GM23338 (cell line): ENCODE measurements around the gene ITGAL.
"Not testable (repeated sequence)": the region's sequence is repeated elsewhere in the genome, so short reads cannot be mapped to it uniquely, and the experiment has no call there.

Source experiments
- CTCF ChIP-seq, 2 experiments: fragments of 200-600 bp in 1 of 2; sonication (generic) in 1 of 2; conservative IDR thresholded peaks; 2 replicates each; pipeline versions ENCODE4 v1.5.1 to v1.6.1; 2016 to 2017; ENCODE audit warnings: antibody characterized with exemption in 2 of 2, low read depth in 2 of 2, mild to moderate bottlenecking in 2 of 2, moderate library complexity in 1 of 2
- EZH2 ChIP-seq: fragments of 200-600 bp; sonication (generic); IDR thresholded peaks from one replicate; pipeline ENCODE4 v1.8.0; 2017; ENCODE audit warnings: antibody characterized with exemption, mild to moderate bottlenecking, low read depth; ENCODE audit not compliant: unreplicated experiment
- EZH2phosphoT487 ChIP-seq: fragments of 200-600 bp; sonication (generic); IDR thresholded peaks from one replicate; pipeline ENCODE4 v1.8.1; 2018; ENCODE audit warnings: antibody characterized with exemption; ENCODE audit not compliant: unreplicated experiment
- JUNB ChIP-seq: IDR thresholded peaks from one replicate; pipeline ENCODE4 v1.6.1; 2016; ENCODE audit warnings: antibody characterized with exemption; ENCODE audit not compliant: unreplicated experiment
- POLR2AphosphoS5 ChIP-seq: IDR thresholded peaks from 2 replicates; pipeline ENCODE4 v1.6.1; 2016; ENCODE audit warnings: antibody characterized with exemption, low read depth
- ZNF331 ChIP-seq: fragments of 250-450 bp; sonication (Bioruptor Pico); IDR thresholded peaks from 2 replicates; pipeline ENCODE4 v1.5.0; 2020; ENCODE audit warnings: low read depth, mild to moderate bottlenecking, moderate library complexity
- TF ChIP-seq, protein P1 (sequence below): IDR thresholded peaks from one replicate; pipeline ENCODE4 v1.6.1; 2018; ENCODE audit warnings: antibody characterized with exemption; ENCODE audit not compliant: unreplicated experiment
- TF ChIP-seq, protein P2 (sequence below): fragments of 250-450 bp; sonication (Bioruptor Pico); IDR thresholded peaks from 2 replicates; pipeline ENCODE4 v1.5.0; 2020; ENCODE audit warnings: mild to moderate bottlenecking, moderate library complexity

DNA sequence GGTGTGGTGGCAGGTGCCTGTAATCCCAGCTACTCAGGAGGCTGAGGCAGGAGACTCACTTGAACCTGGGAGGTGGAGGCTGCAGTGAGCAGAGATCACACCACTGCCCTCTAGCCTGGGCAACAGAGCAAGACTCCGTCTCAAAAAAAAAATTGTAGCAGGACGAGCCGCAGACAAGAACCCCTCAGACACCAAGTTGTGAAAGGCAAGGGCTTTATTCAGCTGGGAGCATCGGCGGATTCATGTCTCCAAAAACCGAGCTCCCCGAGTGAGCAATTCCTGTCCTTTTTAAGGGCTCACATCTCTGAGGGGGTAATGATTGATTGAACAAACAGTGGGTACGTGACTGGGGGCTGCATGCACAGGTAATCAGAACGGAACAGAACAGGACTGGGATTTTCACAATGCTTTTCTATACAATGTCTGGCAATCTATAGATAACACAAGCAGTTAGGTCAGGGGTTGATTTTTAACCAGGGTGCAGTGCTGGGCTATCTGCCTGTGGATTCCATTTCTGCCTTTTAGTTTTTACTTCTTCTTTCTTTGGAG, 68.4 kb downstream of the ITGAL start:
- not testable (repeated sequence) for TF ChIP-seq CTCF (conservative IDR thresholded peaks at IDR 0.05; ENCODE audit: low read depth in 2 of 2); EZH2phosphoT487; EZH2; POLR2AphosphoS5; JUNB; ZNF331
- TF ChIP-seq, protein P1, sequence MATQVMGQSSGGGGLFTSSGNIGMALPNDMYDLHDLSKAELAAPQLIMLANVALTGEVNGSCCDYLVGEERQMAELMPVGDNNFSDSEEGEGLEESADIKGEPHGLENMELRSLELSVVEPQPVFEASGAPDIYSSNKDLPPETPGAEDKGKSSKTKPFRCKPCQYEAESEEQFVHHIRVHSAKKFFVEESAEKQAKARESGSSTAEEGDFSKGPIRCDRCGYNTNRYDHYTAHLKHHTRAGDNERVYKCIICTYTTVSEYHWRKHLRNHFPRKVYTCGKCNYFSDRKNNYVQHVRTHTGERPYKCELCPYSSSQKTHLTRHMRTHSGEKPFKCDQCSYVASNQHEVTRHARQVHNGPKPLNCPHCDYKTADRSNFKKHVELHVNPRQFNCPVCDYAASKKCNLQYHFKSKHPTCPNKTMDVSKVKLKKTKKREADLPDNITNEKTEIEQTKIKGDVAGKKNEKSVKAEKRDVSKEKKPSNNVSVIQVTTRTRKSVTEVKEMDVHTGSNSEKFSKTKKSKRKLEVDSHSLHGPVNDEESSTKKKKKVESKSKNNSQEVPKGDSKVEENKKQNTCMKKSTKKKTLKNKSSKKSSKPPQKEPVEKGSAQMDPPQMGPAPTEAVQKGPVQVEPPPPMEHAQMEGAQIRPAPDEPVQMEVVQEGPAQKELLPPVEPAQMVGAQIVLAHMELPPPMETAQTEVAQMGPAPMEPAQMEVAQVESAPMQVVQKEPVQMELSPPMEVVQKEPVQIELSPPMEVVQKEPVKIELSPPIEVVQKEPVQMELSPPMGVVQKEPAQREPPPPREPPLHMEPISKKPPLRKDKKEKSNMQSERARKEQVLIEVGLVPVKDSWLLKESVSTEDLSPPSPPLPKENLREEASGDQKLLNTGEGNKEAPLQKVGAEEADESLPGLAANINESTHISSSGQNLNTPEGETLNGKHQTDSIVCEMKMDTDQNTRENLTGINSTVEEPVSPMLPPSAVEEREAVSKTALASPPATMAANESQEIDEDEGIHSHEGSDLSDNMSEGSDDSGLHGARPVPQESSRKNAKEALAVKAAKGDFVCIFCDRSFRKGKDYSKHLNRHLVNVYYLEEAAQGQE, result not testable (repeated sequence)
- TF ChIP-seq, protein P2, sequence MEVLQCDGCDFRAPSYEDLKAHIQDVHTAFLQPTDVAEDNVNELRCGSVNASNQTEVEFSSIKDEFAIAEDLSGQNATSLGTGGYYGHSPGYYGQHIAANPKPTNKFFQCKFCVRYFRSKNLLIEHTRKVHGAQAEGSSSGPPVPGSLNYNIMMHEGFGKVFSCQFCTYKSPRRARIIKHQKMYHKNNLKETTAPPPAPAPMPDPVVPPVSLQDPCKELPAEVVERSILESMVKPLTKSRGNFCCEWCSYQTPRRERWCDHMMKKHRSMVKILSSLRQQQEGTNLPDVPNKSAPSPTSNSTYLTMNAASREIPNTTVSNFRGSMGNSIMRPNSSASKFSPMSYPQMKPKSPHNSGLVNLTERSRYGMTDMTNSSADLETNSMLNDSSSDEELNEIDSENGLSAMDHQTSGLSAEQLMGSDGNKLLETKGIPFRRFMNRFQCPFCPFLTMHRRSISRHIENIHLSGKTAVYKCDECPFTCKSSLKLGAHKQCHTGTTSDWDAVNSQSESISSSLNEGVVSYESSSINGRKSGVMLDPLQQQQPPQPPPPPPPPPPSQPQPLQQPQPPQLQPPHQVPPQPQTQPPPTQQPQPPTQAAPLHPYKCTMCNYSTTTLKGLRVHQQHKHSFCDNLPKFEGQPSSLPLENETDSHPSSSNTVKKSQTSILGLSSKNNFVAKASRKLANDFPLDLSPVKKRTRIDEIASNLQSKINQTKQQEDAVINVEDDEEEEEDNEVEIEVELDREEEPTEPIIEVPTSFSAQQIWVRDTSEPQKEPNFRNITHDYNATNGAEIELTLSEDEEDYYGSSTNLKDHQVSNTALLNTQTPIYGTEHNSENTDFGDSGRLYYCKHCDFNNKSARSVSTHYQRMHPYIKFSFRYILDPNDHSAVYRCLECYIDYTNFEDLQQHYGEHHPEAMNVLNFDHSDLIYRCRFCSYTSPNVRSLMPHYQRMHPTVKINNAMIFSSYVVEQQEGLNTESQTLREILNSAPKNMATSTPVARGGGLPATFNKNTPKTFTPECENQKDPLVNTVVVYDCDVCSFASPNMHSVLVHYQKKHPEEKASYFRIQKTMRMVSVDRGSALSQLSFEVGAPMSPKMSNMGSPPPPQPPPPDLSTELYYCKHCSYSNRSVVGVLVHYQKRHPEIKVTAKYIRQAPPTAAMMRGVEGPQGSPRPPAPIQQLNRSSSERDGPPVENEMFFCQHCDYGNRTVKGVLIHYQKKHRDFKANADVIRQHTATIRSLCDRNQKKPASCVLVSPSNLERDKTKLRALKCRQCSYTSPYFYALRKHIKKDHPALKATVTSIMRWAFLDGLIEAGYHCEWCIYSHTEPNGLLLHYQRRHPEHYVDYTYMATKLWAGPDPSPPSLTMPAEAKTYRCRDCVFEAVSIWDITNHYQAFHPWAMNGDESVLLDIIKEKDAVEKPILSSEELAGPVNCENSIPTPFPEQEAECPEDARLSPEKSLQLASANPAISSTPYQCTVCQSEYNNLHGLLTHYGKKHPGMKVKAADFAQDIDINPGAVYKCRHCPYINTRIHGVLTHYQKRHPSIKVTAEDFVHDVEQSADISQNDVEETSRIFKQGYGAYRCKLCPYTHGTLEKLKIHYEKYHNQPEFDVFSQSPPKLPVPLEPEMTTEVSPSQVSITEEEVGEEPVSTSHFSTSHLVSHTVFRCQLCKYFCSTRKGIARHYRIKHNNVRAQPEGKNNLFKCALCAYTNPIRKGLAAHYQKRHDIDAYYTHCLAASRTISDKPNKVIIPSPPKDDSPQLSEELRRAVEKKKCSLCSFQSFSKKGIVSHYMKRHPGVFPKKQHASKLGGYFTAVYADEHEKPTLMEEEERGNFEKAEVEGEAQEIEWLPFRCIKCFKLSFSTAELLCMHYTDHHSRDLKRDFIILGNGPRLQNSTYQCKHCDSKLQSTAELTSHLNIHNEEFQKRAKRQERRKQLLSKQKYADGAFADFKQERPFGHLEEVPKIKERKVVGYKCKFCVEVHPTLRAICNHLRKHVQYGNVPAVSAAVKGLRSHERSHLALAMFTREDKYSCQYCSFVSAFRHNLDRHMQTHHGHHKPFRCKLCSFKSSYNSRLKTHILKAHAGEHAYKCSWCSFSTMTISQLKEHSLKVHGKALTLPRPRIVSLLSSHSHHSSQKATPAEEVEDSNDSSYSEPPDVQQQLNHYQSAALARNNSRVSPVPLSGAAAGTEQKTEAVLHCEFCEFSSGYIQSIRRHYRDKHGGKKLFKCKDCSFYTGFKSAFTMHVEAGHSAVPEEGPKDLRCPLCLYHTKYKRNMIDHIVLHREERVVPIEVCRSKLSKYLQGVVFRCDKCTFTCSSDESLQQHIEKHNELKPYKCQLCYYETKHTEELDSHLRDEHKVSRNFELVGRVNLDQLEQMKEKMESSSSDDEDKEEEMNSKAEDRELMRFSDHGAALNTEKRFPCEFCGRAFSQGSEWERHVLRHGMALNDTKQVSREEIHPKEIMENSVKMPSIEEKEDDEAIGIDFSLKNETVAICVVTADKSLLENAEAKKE (CRISPR knock-in tag), result not testable (repeated sequence)
